Measurements from ENCODE around the gene XYLT1. TPM values are rescaled to one million over a fixed set of nuclear protein-coding genes. Genes with fewer than 3 reads are reported as not detected.

The XYLT1 gene
- total and polyA plus RNA-seq, 2 of the 4 experiments (the other 2 are of a cell fraction) = 9.0 to 12.7 TPM

DNA sequence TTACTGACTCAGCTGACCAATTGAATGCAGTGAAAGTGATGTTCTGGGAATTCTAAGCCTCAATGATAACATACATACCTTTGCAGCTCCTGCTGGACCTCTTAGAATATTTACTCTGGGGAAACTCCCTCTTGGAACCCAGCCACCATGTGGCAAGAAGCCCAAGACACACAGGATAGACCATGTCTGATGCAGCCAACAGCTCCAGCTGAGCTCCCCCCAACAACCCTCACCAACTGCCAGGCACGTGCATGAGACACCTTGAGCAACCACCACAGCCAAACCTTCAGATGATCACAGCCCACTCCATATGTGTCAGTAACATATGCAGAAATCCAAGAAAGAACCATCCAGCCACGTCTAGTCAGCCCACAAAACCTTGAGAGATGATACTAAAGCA is 53.0 kb downstream of the XYLT1 start:
- Histone ChIP-seq H3K9ac (ENCODE audit: low read depth, low read length) (no peak overlapping the region), H4K20me1 (ENCODE audit: insufficient read depth, low read length) (no peaks in the 10 kb centered on the region), H2BK20ac (ENCODE audit: low read depth, low read length) (no peak overlapping the region), H2AK9ac (replicated peaks; ENCODE audit: low read depth, low read length, poor library complexity) (no peak overlapping the region), H3K14ac (replicated peaks; ENCODE audit: low read depth, low read length) (no peak overlapping the region), H3K9me1 (ENCODE audit: insufficient read depth, low read length) (peaks cover 5% of the 10 kb centered on the region; the same call in 1 of the 2 replicates), H4K8ac (ENCODE audit: low read depth in 2 of 2, low read length in 2 of 2) (no peak overlapping the region), H3K18ac (ENCODE audit: low read depth, low read length) (no peak overlapping the region), H2BK5ac (ENCODE audit: low read depth, low read length, poor library complexity, severe bottlenecking) (no peak overlapping the region), H3K4me2 (ENCODE audit: low read depth, low read length) (no peak overlapping the region), H4K5ac (ENCODE audit: low read depth, low read length) (no peak overlapping the region), H2BK15ac (ENCODE audit: low read depth, low read length) (no peak overlapping the region), H3K27me3 (ENCODE audit: control insufficient read depth, insufficient read depth, low read length) (no peaks in the 10 kb centered on the region), H3K9me3 (ENCODE audit: control insufficient read depth, insufficient read depth, low read length) (peaks cover 2% of the 10 kb centered on the region), H2AFZ (replicated peaks; ENCODE audit: low read length, poor library complexity) (no peak overlapping the region), H3K23ac (ENCODE audit: low read depth, low read length) (no peak overlapping the region), H2BK120ac (ENCODE audit: low read depth, low read length) (no peak overlapping the region), H2AK5ac (ENCODE audit: low read depth, low read length) (no peak overlapping the region), H3K56ac (ENCODE audit: extremely low read depth, insufficient read depth, low read length) (no peak overlapping the region), H3K4ac (ENCODE audit: low read depth, low read length) (no peak overlapping the region), H3K79me1 (ENCODE audit: low read depth in 1 of 2, low read length in 2 of 2) (peaks cover 34 to 36% of the 10 kb centered on the region in 2 experiments), H3K36me3 (ENCODE audit: control insufficient read depth, insufficient read depth, low read length) (no peaks in the 10 kb centered on the region), H3K27ac (ENCODE audit: insufficient read depth, low read length) (no peak overlapping the region), H3K4me1 (ENCODE audit: control insufficient read depth, insufficient read depth, low read length) (peaks cover 9% of the 10 kb centered on the region), H3K4me3 (ENCODE audit: insufficient read depth, low read depth, low read length) (no peak overlapping the region), H4K91ac (ENCODE audit: insufficient read depth, low read depth, low read length) (no peak overlapping the region)
- dilution Hi-C loops (cut with HindIII; ENCODE audit: low sequenced_read_pairs, unreplicated experiment) (no loop called here), intact Hi-C loops (cut with micrococcal nuclease) (no loop called here), in situ Hi-C loops (cut with MboI; ENCODE audit: low sequenced_read_pairs) (no loop called here)
- POLR2A ChIA-PET (ENCODE audit: unreplicated experiment) = no interaction called here
- BruUV-seq (replicated peaks) = no TSS peak
- ATAC-seq (ENCODE audit: low read depth) = no peak
- TF ChIP-seq SMC3 (IDR thresholded peaks at IDR 0.05; ENCODE audit: low read depth, low read length) = no peak
- no peak for TF ChIP-seq NFE2L2 (IDR thresholded peaks at IDR 0.05; ENCODE audit: low read depth, low read length)
- no peak for TF ChIP-seq MAZ (IDR thresholded peaks at IDR 0.05; ENCODE audit: borderline replicate concordance, low read depth, low read length)
- TF ChIP-seq MAFK (IDR thresholded peaks at IDR 0.05; ENCODE audit: low read depth, low read length) = no peak
- TF ChIP-seq CHD1 (IDR thresholded peaks at IDR 0.05; ENCODE audit: low read depth, low read length) = no peak
- no peak for TF ChIP-seq RCOR1 (IDR thresholded peaks at IDR 0.05; ENCODE audit: insufficient replicate concordance, low read length)
- no peak for TF ChIP-seq POLR2A (IDR thresholded peaks at IDR 0.05; ENCODE audit: low read depth, low read length)
- TF ChIP-seq RAD21 (IDR thresholded peaks at IDR 0.05; ENCODE audit: low read length) = no peak
- TF ChIP-seq MXI1 (IDR thresholded peaks at IDR 0.05; ENCODE audit: borderline replicate concordance, low read depth, low read length) = no peak
- no peak for TF ChIP-seq FOS (IDR thresholded peaks at IDR 0.05; ENCODE audit: low read depth, low read length)
- TF ChIP-seq, protein P1, sequence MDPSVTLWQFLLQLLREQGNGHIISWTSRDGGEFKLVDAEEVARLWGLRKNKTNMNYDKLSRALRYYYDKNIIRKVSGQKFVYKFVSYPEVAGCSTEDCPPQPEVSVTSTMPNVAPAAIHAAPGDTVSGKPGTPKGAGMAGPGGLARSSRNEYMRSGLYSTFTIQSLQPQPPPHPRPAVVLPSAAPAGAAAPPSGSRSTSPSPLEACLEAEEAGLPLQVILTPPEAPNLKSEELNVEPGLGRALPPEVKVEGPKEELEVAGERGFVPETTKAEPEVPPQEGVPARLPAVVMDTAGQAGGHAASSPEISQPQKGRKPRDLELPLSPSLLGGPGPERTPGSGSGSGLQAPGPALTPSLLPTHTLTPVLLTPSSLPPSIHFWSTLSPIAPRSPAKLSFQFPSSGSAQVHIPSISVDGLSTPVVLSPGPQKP (IDR thresholded peaks at IDR 0.05; ENCODE audit: borderline replicate concordance, low read depth, low read length) = no peak
- TF ChIP-seq, protein P2, sequence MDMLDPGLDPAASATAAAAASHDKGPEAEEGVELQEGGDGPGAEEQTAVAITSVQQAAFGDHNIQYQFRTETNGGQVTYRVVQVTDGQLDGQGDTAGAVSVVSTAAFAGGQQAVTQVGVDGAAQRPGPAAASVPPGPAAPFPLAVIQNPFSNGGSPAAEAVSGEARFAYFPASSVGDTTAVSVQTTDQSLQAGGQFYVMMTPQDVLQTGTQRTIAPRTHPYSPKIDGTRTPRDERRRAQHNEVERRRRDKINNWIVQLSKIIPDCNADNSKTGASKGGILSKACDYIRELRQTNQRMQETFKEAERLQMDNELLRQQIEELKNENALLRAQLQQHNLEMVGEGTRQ (IDR thresholded peaks at IDR 0.05; ENCODE audit: low read depth, low read length) = no peak
- TF ChIP-seq BHLHE40 (IDR thresholded peaks at IDR 0.05; ENCODE audit: low read depth, low read length) = no peak
- no peak for DNase-seq
- 100% methylated on average over 1 of the region's 2 CpGs; no CpG with 5 or more reads in 1 of the 2 experiments for whole genome bisulfite sequencing, 2 experiments (ENCODE audit: extremely low coverage in 2 of 2, insufficient read length in 1 of 2)
- CTCF ChIA-PET = interaction anchor here (1.9 kb wide), 1 partner anchor 50 kb away, joined by 5 read pairs; no protein-coding TSS in a partner anchor
